NCI-H1092 (cell line): Measurements from ENCODE around the gene RAB7A.
"Not testable (repeated sequence)": the region's sequence is repeated elsewhere in the genome, so short reads cannot be mapped to it uniquely, and the experiment has no call there.

ENCODE experiments used
- DNase-seq: peaks from one replicate; lab custom pipeline; 2025; lab: John Stamatoyannopoulos, UW

RAB7A gene

DNA sequence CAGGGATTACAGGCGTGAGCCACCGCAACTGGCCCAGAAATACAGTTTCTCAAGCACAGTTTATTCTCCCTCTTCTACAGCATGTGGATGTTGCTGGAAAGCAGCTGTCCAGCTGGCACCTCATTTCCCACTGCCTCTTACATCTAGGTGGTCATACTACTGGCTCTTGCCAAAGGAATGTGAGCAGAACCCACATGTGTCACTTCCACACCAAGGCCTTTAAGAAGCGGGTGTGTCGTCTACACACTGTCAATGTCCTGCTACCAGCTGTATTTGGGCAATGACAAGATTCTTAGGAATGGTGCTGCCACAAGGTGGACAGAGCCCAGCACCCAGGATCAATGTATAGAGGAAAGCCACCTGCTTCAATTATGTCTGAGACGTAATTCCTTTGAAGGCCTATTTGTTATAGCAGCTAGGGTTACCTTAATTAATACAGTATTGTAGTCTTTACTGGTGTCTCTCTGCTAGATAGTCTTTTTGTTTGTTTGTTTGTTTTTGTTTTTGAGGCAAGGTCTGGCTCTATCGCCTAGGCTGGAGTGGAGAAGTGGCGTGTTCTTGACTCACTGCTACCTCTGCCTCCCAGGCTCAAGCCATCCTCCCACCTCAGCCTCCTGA, 15.1 kb upstream of the RAB7A start:
- no peak for DNase-seq

GRCh38 chr3:128712848-128713247, 13.1 kb upstream of the RAB7A start:
- no peak for DNase-seq

DNA sequence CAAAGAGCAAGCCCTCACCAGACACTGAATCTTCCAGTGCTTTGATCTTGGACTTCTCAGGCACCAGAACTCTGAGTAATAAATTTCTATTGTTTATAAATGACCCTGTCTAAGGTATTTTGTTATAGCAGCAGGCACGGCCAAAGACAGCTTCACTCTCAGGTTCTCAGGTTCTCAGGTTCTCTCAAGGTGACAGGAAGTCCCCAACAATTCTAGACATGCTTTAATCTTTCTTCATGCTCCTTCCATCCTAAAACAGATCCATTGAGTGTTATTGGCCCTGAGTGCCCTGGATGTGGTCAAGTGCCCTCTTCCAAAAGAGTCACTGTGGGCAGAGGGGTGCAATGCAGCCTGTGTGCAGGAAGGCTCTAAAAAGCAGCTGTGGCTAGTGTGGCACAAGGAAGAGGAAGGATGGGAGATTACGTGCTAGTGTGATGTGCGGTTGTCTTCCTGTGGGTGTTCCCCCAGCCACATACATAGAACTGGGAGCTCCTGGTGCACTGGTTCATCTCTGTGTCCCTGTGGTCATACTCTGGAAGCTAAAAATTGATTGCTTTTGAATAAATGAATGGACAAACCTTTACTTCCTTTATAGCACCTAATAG, 11.0 kb upstream of the RAB7A start:
- no peak for DNase-seq

DNA sequence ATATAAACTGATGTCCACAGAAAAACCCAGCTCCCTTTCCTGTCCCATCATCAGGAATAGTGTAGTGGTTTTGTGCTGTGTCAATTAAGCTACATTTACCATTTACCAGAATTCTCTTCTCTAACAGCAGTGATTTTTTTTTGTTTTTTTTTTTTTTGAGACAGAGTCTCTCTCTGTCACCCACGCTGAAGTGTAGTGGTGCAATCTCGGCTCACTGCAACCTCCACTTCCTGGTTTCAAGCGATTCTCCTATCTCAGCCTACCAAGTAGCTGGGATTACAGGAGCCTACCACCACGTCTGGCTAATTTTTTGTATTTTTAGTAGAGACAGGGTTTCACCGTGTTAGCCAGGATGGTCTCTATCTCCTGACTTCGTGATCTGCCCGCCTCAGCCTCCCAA, 7.1 kb upstream of the RAB7A start:
- not testable (repeated sequence) for DNase-seq

- DNase-seq: no peak
Measured at GRCh38 chr3:128720891-128721290, 5.1 kb upstream of the RAB7A start.

DNA sequence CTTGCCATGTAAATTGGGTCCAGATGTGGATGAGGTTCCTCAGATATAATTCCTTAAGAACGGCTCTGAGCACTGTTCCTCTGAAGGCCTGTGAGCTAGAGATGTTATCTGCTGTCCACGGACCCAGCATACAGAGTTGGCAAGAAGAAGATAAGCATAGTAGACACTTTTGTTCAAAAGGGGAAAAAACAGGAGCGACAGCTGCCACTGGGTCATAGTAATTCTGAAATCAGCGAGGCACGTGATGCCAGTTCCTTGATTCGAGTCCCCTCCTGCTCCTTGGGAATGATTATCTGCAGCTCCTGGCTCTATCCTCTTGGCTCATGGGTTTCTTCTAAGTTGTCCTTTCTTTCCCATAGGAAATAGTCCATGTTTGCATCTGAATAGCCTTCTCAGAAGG, 2.5 kb upstream of the RAB7A start:
- DNase-seq: no peak

DNA sequence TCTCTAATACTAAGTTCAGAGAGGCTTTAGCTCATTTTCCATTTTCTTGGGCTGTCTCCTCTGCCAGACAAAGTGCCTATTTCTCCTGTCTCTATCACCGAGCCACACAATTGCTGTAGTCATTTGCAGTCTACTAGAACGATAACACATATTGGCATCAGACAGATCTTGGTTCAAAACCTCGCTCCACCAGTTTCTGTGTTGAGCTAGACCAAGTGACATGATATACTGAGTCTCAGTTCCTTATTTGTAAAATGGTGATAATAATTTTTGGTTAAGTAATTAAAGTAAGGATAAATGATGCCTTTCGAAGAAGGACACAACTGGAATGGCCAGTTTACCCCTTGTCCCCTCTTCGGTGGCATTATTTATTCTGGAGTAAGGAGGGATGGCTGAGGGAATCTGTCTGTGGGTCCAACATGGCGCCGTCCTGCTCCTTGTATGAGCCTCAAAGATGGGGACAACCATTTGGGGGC, 398 bp upstream of the RAB7A start:
- no peak for DNase-seq

- no peak for DNase-seq
Measured at GRCh38 chr3:128727059-128727458, 1.1 kb downstream of the RAB7A start.

DNA sequence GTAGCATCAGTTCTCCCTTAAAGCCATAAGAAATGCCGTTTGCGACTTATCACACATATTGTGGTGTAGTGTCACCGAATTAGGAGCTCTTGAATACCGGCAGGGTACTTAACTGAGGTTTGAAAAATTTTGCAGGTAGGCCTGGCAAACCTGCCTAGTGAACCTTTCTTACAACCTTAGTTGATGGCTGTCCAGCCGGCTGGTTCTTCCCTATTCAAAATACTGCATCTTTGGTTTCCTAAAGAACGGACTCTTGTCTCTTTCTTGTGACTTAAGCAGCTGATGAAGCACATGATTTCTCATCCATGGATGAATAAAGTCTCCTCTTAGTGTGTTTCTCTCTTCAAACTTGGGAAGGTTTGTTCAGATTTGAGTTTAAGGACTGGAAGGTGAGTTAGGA, 1.5 kb downstream of the RAB7A start:
- DNase-seq: no peak

- no peak for DNase-seq
Measured at GRCh38 chr3:128727996-128728395, 2.0 kb downstream of the RAB7A start.

- DNase-seq: not testable (repeated sequence)
Measured at GRCh38 chr3:128728521-128728920, 2.5 kb downstream of the RAB7A start.

DNA sequence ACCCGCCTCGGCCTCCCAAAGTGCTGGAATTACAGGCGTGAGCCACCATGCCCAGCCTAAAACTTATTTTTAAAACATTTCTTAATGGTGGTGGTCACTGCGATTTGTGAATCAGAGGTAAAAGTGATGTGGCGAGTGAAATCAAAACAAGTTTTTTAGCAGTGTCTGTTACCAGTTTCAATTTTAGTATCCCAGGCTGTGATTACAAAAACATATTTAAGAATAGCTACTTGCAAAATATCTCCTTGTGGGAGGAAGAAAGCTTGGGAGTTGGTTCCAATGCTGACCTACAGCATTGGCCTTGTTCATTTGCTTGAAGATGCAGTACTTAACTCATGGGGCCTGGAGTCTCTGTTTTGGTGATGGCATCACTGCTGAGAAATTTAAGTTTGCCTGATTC, 4.5 kb downstream of the RAB7A start:
- no peak for DNase-seq

- no peak for DNase-seq
Measured at GRCh38 chr3:128734523-128735189, 8.7 kb downstream of the RAB7A start.

DNA sequence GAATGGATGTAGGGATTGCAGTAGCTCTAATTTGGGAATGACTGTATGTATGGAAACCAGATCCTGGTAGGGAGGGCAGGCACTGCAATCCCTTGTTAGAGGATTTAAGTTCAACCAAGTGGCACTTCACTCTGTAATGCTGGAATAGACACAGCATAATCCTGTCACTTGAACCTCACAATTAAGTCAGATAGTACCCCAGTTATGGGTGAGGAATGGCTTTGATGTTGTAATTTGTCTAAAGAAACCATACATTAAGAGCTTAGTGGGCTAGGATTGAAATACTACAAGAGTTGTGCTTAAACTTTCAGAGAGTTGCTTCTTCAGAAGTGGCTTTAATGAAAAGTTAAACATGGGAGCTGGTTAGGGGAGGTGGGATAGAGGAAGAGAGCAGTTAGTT, 9.3 kb downstream of the RAB7A start:
- no peak for DNase-seq

DNA sequence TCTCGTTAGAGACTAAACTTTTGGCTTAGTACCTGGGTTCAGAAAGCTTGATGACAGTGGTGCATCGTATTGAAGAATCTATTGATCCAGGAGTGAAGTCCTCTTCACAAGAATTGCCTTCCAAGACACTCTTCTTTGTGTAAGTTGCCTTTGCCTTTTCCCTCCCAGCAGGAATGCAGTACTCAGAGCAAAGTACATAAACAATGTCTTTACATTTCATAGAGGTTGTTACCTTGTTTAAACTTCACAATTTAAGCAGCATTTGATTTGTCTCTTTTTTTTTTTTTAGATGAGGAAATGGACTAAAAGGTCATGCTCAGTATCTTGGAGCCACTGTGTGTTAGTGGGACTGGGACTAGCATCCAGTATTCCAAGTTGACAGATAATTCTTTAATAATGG, 9.9 kb downstream of the RAB7A start:
- DNase-seq: no peak

DNA sequence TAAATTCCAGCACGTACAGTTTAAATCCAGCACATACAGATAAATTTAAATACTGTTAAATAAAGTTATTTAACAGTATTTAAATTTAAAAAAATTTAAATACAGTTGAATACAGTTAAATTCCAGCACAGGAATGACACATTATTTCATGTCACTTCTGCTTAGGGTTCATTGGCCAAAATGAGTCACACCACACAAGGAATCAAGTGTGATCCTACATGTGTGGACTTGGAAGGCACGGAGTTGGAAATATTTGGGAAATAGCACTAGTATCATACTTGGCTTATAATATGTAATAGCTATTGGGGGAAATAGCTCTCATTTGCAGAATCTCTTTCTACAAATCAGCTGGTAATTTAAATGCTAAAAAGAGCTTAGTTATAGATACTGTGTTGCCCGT, 10.6 kb downstream of the RAB7A start:
- DNase-seq: no peak

GRCh38 chr3:128740621-128741020, 14.6 kb downstream of the RAB7A start:
- no peak for DNase-seq

DNA sequence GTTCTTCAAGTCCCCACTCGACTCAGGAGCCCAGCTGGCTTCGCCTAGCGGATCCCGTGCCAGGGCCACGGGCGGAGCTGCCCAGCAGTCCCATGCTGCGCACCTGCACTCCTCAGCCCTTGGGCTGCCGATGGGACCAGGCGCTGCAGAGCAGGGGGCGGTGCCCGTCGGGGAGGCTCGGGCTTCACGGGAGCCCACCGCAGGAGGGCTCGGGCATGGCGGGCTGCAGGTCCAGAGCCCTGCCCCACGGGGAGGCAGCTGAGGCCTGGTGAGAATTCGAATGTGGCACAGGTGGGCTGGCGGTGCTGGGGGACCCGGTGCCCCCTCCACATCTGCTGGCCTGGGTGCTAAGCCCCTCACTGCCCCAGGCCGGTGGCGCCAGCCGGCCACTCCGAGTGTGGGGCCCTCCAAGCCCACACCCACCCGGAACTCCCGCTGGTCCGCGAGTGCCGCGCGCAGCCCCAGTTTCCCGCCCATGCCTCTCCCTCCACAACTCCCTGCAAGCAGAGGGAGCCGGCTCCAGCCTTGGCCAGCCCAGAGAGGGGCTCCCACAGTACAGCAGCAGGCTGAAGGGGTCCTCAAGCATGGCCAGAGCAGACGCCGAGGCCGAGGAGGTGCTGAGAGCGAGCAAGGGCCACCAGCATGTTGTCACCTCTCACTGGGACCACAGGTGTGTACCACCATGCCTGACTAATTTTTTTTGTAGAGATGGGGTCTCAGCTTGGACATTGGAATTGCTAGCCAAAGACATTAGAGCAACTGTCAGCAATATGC, 17.0 kb downstream of the RAB7A start:
- no peak for DNase-seq

GRCh38 chr3:128745742-128746141, 19.8 kb downstream of the RAB7A start:
- DNase-seq: no peak

GRCh38 chr3:128746881-128747280, 20.9 kb downstream of the RAB7A start:
- DNase-seq: no peak

- DNase-seq: no peak
Measured at GRCh38 chr3:128748557-128748956, 22.6 kb downstream of the RAB7A start.

DNA sequence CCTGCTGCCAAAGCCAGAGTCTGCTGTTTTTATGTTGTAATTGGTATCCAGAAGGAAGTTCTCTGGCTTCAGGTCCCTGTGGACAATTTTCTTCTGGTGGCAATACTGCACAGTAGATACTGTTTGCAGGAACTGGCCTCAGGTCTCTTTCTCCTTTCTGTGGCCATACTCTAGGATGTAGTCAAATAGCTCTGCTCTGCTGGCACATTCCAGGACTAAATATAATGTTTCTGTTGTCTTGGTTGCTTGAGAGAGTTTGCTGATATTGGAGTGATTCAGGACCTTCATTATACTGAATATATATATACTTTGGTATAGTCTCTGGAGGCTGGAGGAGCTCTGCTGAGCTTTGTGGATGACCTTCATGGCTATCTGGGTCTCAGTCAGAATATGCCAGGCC, 23.1 kb downstream of the RAB7A start:
- DNase-seq: no peak

DNA sequence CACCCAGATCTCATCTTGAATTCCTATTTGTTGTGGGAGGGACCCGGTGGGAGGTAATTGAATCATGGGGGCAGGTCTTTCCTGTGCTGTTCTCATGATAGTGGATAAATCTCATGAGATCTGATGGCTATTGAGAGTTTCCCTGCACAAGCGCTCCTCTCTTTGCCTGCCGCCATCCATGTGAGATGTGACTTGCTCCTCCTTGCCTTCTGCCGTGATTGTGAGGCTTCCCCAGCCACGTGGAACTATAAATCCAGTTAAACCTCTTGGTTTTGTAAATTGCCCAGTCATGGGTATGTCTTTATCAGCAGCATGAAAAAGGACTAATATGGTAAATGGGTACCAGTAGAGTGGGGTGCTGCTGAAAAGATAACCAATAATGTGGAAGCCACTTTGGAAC, 23.6 kb downstream of the RAB7A start:
- not testable (repeated sequence) for DNase-seq
